HG03045 (cell line): ENCODE measurements around the gene XBP1.
"Not testable (repeated sequence)": the region's sequence is repeated elsewhere in the genome, so short reads cannot be mapped to it uniquely, and the experiment has no call there.

ENCODE experiments used
- ATAC-seq: cut with Tn5 transposase; IDR thresholded peaks from one replicate; pipeline ENCODE4 v1.9.1; 2021; ENCODE audit warnings: mild to moderate bottlenecking, moderate library complexity; ENCODE audit not compliant: unreplicated experiment

Gene XBP1

GRCh38 chr22:28754512-28754911, 45.9 kb downstream of the XBP1 start:
- not testable (repeated sequence) for ATAC-seq

GRCh38 chr22:28750471-28750881, 49.9 kb downstream of the XBP1 start:
- ATAC-seq: no peak
